ENCODE data around the gene MAP2.

GRCh38 chr2:209463835-209464234 is 40.0 kb downstream of the MAP2 start:
- TF ChIP-seq CEBPZ (IDR thresholded peaks at IDR 0.05; ENCODE audit: low read depth, low read length): no peak
- TF ChIP-seq MXI1 (IDR thresholded peaks at IDR 0.05; ENCODE audit: low read depth, low read length): no peak
- no peak for TF ChIP-seq KDM1A (IDR thresholded peaks at IDR 0.05; ENCODE audit: borderline replicate concordance)
- no peak for TF ChIP-seq YY1 (IDR thresholded peaks at IDR 0.05; ENCODE audit: low read depth, low read length)
- no peak for TF ChIP-seq STAT1 (conservative IDR thresholded peaks at IDR 0.05)
- no peak for TF ChIP-seq BHLHE40 (IDR thresholded peaks at IDR 0.05; ENCODE audit: borderline replicate concordance in 1 of 2, low read depth in 2 of 2, low read length in 1 of 2)
- TF ChIP-seq ESRRA (IDR thresholded peaks at IDR 0.05; ENCODE audit: low read length): no peak
- TF ChIP-seq BRCA1 (IDR thresholded peaks at IDR 0.05; ENCODE audit: low read depth, low read length): no peak
- no peak for TF ChIP-seq FOXM1 (IDR thresholded peaks at IDR 0.05; ENCODE audit: low read depth, low read length)

Data from GM12878 (cell line).